BJ (cell line): ENCODE results near the gene RIMS1. TPM values are rescaled to one million over a fixed set of nuclear protein-coding genes. Genes with fewer than 3 reads are reported as not detected.

ENCODE experiments used
- CTCF ChIA-PET: fragments of 350-600 bp; formaldehyde crosslinking; extraction: SDS; loops from one replicate; lab custom pipeline; 2021; ENCODE audit warnings: antibody characterized with exemption, inconsistent platforms; lab: Yijun Ruan, JAX
- POLR2A ChIA-PET: fragments of 300-600 bp; sonication (Branson Sonifier 250); formaldehyde crosslinking; extraction: SDS; loops from one replicate; lab custom pipeline; 2021; ENCODE audit warnings: antibody characterized with exemption; lab: Charles Lee
- DNase-seq: peaks from one replicate; pipeline ENCODE4 v3.0.0-alpha.2; 2011; ENCODE audit warnings: low read depth
- H3K27me3 ChIP-seq: 2 replicates; pipeline ENCODE4 v1.6.0; 2011; ENCODE audit warnings: low read length; ENCODE audit not compliant: control insufficient read depth, insufficient read depth
- H3K36me3 ChIP-seq: 2 replicates; pipeline ENCODE4 v1.5.1; 2011; ENCODE audit warnings: low read length; ENCODE audit not compliant: control insufficient read depth, insufficient read depth
- H3K4me3 ChIP-seq: 2 replicates; pipeline ENCODE4 v1.5.1; 2011; ENCODE audit warnings: low read depth, mild to moderate bottlenecking, control low read depth, low read length
- CTCF ChIP-seq: IDR thresholded peaks from 2 replicates; pipeline ENCODE4 v1.5.1; 2011; ENCODE audit warnings: low read depth, mild to moderate bottlenecking, control low read depth, inconsistent platforms, low read length, moderate library complexity; ENCODE audit not compliant: insufficient read depth
- polyA plus RNA-seq: library from polyadenylated mRNA; depleted of rRNA; stranded (reverse); fragments of >200 nt; gene quantifications from 2 replicates; pipeline ENCODE4 v1.2.3, GENCODE V29; 2011

The RIMS1 gene
- polyA plus RNA-seq, 1 experiment = 0.28 TPM

- H3K4me3 ChIP-seq = no peak overlapping the region
- no peaks in the 10 kb centered on the region for H3K27me3 ChIP-seq
- CTCF ChIA-PET = no interaction called here
- TF ChIP-seq CTCF = no peak
- H3K36me3 ChIP-seq = no peaks in the 10 kb centered on the region
- DNase-seq = no peak
- POLR2A ChIA-PET = no interaction called here
Measured at GRCh38 chr6:72140795-72141194, 254.4 kb downstream of the RIMS1 start.

GRCh38 chr6:72149715-72150114, 263.4 kb downstream of the RIMS1 start:
- Histone ChIP-seq H3K4me3 (no peak overlapping the region), H3K27me3 (no peaks in the 10 kb centered on the region), H3K36me3 (no peaks in the 10 kb centered on the region)
- ChIA-PET CTCF (interaction anchor here (0.7 to 1.0 kb wide), 2 partner anchors 10 to 221 kb away, joined by 3 read pairs; no protein-coding TSS in a partner anchor), POLR2A (no interaction called here)
- no peak for TF ChIP-seq CTCF
- DNase-seq = no peak

GRCh38 chr6:72151742-72152141, 265.4 kb downstream of the RIMS1 start:
- CTCF ChIA-PET = interaction anchor here (0.6 kb wide), 1 partner anchor 507 kb away, joined by 4 read pairs; no protein-coding TSS in a partner anchor
- Histone ChIP-seq H3K27me3 (no peaks in the 10 kb centered on the region), H3K36me3 (no peaks in the 10 kb centered on the region), H3K4me3 (no peak overlapping the region)
- DNase-seq = no peak
- POLR2A ChIA-PET = no interaction called here
- TF ChIP-seq CTCF = no peak

GRCh38 chr6:72175916-72176315, 289.6 kb downstream of the RIMS1 start:
- peaks cover 6% of the 10 kb centered on the region for H3K27me3 ChIP-seq
- H3K36me3 ChIP-seq = no peaks in the 10 kb centered on the region
- ChIA-PET POLR2A (no interaction called here), CTCF (no interaction called here)
- H3K4me3 ChIP-seq = no peak overlapping the region
- TF ChIP-seq CTCF = no peak
- DNase-seq = no peak

- H3K36me3 ChIP-seq = no peaks in the 10 kb centered on the region
- H3K4me3 ChIP-seq = peak overlapping the region; percentile 43
- peaks cover 20% of the 10 kb centered on the region for H3K27me3 ChIP-seq
- ChIA-PET CTCF (interaction anchor here (0.6 kb wide), 1 partner anchor 229 kb away, joined by 4 read pairs; no protein-coding TSS in a partner anchor), POLR2A (interaction anchor here (0.7 kb wide), 1 partner anchor 167 kb away, joined by 3 read pairs; no protein-coding TSS in a partner anchor)
- no peak for TF ChIP-seq CTCF
- no peak for DNase-seq
Measured at GRCh38 chr6:72182337-72183246, 296.2 kb downstream of the RIMS1 start.
